Sigmoid colon (tissue), 4 donors: Measurements from ENCODE around the gene CPZ.

Experiments used
- CTCF ChIP-seq, 4 experiments: fragments of 450-650 bp in 3 of 4; fragments of 200-600 bp in 1 of 4; IDR thresholded peaks; one replicate each; pipeline ENCODE4 v1.5.1; 2016 to 2019; ENCODE audit warnings: antibody characterized with exemption in 4 of 4, mild to moderate bottlenecking in 3 of 4, moderate library complexity in 2 of 4
- EP300 ChIP-seq, 4 donors: sonication (generic); formaldehyde crosslinking; IDR thresholded peaks; one replicate each; pipeline ENCODE4 v1.6.1; 2017; ENCODE audit warnings: antibody characterized with exemption in 4 of 4
- POLR2A ChIP-seq, 2 donors: fragments of 450-650 bp; IDR thresholded peaks; one replicate each; pipeline ENCODE4 v1.6.1; 2016; ENCODE audit warnings: antibody characterized with exemption in 2 of 2, mild to moderate bottlenecking in 2 of 2, moderate library complexity in 2 of 2
- POLR2AphosphoS5 ChIP-seq, 4 donors: sonication (generic); formaldehyde crosslinking; IDR thresholded peaks; one replicate each; pipeline ENCODE4 v1.6.1; 2017; ENCODE audit warnings: antibody characterized with exemption in 4 of 4

- TF ChIP-seq CTCF (IDR thresholded peaks at IDR 0.05) (no peak), POLR2A (IDR thresholded peaks at IDR 0.05) (no peak), POLR2AphosphoS5 (IDR thresholded peaks at IDR 0.05) (no peak), EP300 (IDR thresholded peaks at IDR 0.05) (no peak)
Measured at GRCh38 chr4:8588196-8588470, 4.4 kb upstream of the CPZ start.
